ENCODE data around the gene TEX19. TPM values are rescaled to one million over a fixed set of nuclear protein-coding genes. Genes with fewer than 3 reads are reported as not detected.

The TEX19 gene
- total RNA-seq, 1 donor from 2014 or later: not detected

DNA sequence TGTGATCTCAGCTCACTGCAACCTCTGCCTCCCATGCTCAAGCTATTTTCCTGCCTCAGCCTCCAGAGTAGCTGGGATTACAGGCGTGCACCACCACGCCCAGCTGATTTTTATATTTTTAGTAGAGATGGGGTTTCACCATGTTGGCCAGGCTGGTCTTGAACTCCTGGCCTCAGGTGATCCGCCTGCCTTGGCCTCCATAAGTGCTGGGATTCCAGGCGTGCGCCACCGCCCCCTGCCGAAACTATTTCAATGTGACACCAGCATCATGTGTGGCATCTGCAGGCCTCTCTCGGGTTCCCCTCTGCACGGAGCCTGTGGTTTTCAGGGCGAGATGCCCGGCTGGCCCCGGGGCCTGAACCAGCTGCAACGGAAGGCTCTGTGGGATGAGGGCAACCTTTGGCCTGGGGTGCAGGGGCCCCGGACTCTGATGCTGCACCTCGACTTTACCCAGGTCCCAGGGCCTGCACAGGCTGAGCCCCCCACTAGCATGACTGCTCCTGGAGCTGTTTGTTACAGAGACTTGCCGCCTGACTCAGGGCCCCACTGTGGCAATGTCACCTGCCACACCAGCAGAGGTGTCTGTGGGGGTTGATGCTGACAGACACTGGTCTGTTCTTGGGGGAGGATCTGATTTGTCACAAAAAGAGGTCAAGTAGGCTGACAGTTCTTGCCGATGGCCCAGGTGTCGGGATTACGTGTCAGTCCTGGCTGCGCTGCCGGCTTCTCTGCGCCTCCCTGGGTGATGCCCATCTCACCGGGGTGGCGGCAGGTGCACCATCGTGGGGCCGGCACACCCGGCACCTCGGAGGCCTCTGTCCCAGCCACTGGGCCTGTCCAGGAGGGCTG is 8.6 kb upstream of the TEX19 start:
- no peaks in the 10 kb centered on the region for H3K9me3 Mint-ChIP-seq
- intact Hi-C loops (cut with micrococcal nuclease): loop anchor here (1.0 to 5.0 kb wide), 4 partner anchors 64 to 427 kb away; no protein-coding TSS in a partner anchor
- POLR2A ChIA-PET: no interaction called here
- no peak for DNase-seq
- no peak for TF ChIP-seq CTCF (IDR thresholded peaks at IDR 0.05)
- peaks cover 9% of the 10 kb centered on the region for H3K4me1 Mint-ChIP-seq
- peaks cover 15% of the 10 kb centered on the region for H3K27me3 Mint-ChIP-seq
- CTCF ChIA-PET: interaction anchor here (1.1 to 4.2 kb wide), 4 partner anchors 48 to 204 kb away, joined by 3 to 30 read pairs (median 4); no protein-coding TSS in a partner anchor
- ATAC-seq (ENCODE audit: low read depth): peak; percentile 39
- no peak overlapping the region for H3K4me3 Mint-ChIP-seq
- no peaks in the 10 kb centered on the region for H3K36me3 Mint-ChIP-seq (ENCODE audit: low read depth)
- H3K27ac Mint-ChIP-seq: no peak overlapping the region

DNA sequence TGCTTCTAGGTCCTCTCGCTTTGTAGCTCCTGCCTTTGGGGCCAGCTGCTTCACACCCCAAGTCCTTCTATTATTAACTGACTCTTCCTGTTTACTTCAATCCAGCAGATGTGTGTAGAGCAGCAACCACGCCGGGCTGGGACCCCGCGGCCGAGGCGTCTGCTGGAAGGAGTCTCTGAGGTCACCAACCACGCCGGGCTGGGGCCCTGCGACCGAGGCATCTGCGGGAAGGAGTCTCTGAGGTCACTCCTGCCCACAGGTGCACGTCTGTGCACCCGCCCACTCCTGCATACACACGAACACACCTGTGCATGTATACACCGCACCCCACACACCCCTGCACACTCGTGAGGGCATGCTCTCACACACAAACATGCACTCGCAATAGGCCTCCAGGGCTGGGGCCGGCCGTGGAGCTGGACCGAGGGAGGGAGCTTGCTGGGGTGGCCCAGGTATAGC is 7.8 kb upstream of the TEX19 start:
- ATAC-seq (ENCODE audit: low read depth) (no peak), DNase-seq (no peak)
- CTCF ChIA-PET: interaction anchor here (1.4 to 4.2 kb wide), 2 partner anchors 115 to 203 kb away, joined by 5 to 30 read pairs; no protein-coding TSS in a partner anchor
- H3K36me3 Mint-ChIP-seq (ENCODE audit: low read depth): no peaks in the 10 kb centered on the region
- intact Hi-C loops (cut with micrococcal nuclease): loop anchor here (1.0 to 5.0 kb wide), 4 partner anchors 63 to 426 kb away; no protein-coding TSS in a partner anchor
- H3K27ac Mint-ChIP-seq: no peak overlapping the region
- peaks cover 9% of the 10 kb centered on the region for H3K4me1 Mint-ChIP-seq
- no peak overlapping the region for H3K4me3 Mint-ChIP-seq
- no peaks in the 10 kb centered on the region for H3K9me3 Mint-ChIP-seq
- TF ChIP-seq CTCF (IDR thresholded peaks at IDR 0.05): no peak
- peaks cover 14% of the 10 kb centered on the region for H3K27me3 Mint-ChIP-seq
- POLR2A ChIA-PET: interaction anchor here (0.6 kb wide), 1 partner anchor 525 kb away, joined by 3 read pairs; no protein-coding TSS in a partner anchor

- H3K4me1 Mint-ChIP-seq: peaks cover 9% of the 10 kb centered on the region
- ChIA-PET CTCF (interaction anchor here (1.0 to 4.2 kb wide), 3 partner anchors 199 to 424 kb away, joined by 7 to 30 read pairs (median 7); no protein-coding TSS in a partner anchor), POLR2A (interaction anchor here (0.6 to 0.8 kb wide), 3 partner anchors 8 to 526 kb away, joined by 3 to 5 read pairs (median 3); no protein-coding TSS in a partner anchor)
- ATAC-seq (ENCODE audit: low read depth) (peak; percentile 91), DNase-seq (peak; percentile 67)
- peaks cover 13% of the 10 kb centered on the region for H3K27me3 Mint-ChIP-seq
- intact Hi-C loops (cut with micrococcal nuclease): loop anchor here (1.0 to 5.0 kb wide), 4 partner anchors 62 to 425 kb away; no protein-coding TSS in a partner anchor
- H3K9me3 Mint-ChIP-seq: no peaks in the 10 kb centered on the region
- no peak overlapping the region for H3K4me3 Mint-ChIP-seq
- H3K36me3 Mint-ChIP-seq (ENCODE audit: low read depth): no peaks in the 10 kb centered on the region
- TF ChIP-seq CTCF (IDR thresholded peaks at IDR 0.05): peak; percentile 70
- H3K27ac Mint-ChIP-seq: no peak overlapping the region
Observed at GRCh38 chr17:82351713-82352488, 7.1 kb upstream of the TEX19 start.

- H3K9me3 Mint-ChIP-seq: no peaks in the 10 kb centered on the region
- ATAC-seq (ENCODE audit: low read depth) (no peak), DNase-seq (no peak)
- peaks cover 16% of the 10 kb centered on the region for H3K27me3 Mint-ChIP-seq
- intact Hi-C loops (cut with micrococcal nuclease): loop anchor here (5.0 kb wide), 1 partner anchor 424 kb away; no protein-coding TSS in a partner anchor
- CTCF ChIA-PET: interaction anchor here (1.0 to 4.2 kb wide), 2 partner anchors 61 to 201 kb away, joined by 3 to 30 read pairs; no protein-coding TSS in a partner anchor
- no peaks in the 10 kb centered on the region for H3K36me3 Mint-ChIP-seq (ENCODE audit: low read depth)
- peaks cover 12% of the 10 kb centered on the region for H3K4me1 Mint-ChIP-seq
- no peak overlapping the region for H3K4me3 Mint-ChIP-seq
- no peak for TF ChIP-seq CTCF (IDR thresholded peaks at IDR 0.05)
- no peak overlapping the region for H3K27ac Mint-ChIP-seq
- POLR2A ChIA-PET: no interaction called here
Observed at GRCh38 chr17:82353484-82353883, 5.6 kb upstream of the TEX19 start.
